ENCODE measurements around the gene SLK.

The SLK gene

GRCh38 chr10:104033966-104034365 lies 67.0 kb downstream of the SLK start:
- no peak for DNase-seq (ENCODE audit: low read depth)

GRCh38 chr10:104034401-104035193 lies 67.7 kb downstream of the SLK start:
- DNase-seq (ENCODE audit: low read depth): no peak

DNA sequence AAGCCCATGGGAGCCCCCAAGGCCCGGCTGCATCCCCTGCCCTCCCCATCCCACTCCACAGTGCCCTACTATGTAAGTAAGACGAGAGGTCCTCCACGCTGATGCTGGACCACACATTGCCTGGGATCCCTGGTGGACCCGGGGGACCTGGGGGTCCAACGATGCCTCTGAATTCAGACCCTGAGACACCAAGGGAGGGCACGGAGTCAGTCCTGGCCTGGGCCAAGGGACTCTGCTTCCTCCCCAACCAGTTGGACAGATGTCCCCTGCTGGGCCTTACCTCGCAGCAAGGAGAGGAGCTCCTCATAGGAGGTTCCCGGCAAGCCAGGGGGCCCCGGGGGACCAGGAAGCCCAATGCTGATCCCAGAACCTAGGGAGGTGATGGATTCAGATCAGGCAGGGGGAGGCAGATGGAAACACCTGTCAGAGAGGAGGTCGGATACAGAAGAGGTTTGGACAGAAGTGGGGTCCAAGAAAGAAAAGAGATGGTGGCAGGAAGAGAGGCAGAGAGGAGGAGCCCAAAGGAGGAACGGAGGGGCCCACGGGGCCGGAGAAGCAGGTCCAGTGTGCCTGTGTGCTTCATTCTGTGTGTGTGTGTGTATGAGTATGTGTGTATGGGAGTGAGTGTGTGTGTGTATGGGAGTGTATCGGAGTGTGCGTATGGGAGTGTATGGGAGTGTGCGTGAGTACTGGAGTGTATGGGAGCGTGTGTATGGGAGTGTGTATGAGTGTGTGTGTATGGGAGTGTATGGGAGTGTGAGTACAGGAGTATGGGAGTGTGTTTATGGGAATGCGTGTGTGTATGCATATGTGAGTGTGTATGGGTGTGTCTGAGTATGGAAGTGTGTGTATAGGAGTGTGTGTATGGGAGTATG lies 68.5 kb downstream of the SLK start:
- no peak for DNase-seq (ENCODE audit: low read depth)

DNA sequence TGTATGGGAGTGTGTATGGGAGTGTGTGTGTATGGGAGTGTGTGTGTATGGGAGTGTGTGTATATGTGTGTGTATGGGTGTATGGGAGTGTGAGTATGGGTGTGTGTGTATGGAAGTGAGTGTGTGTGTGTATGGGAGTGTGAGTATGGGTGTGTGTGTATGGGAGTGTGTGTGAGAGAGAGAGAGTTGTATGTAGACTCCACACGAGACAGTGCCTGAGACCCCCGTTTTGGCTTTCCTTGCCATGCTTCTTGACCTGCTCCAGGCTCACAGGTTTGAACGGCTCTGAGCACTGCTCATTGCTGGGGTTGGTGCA lies 69.1 kb downstream of the SLK start:
- DNase-seq (ENCODE audit: low read depth): no peak

DNA sequence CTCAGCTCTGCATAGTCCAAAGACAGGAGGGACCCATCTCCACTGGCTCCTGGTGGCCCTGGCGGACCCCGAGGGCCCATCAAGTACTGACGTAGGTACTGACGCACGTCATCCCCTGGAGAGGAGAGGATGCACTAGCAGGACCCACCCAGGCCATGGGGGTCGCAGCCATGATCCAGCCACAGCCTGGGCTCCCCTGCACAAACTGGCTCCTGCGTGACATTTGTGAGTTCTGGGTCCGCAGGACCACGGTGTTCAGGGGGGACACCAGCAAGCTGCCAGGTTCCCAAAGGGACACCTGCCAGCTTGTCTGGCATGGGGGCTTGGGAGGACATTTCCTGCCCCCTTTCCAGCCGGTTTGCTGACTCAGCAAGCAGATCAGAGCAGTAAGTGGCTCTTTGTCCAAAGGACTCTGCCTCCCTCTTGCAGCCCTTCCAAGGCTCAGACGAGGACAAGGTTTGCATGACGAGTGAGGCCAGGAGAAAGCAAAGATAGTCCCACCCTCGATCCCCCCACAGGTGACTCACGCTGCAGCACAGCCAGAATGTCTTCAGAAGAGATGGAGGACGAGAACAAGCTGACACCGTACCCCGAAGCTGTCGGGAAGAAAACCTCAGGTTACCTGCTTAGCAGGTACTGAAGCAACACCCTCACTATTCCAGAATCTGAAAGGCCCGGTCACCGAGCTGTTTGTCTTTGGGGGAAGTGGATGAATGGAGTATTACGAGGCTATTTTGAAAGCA lies 69.7 kb downstream of the SLK start:
- no peak for DNase-seq (ENCODE audit: low read depth)

DNA sequence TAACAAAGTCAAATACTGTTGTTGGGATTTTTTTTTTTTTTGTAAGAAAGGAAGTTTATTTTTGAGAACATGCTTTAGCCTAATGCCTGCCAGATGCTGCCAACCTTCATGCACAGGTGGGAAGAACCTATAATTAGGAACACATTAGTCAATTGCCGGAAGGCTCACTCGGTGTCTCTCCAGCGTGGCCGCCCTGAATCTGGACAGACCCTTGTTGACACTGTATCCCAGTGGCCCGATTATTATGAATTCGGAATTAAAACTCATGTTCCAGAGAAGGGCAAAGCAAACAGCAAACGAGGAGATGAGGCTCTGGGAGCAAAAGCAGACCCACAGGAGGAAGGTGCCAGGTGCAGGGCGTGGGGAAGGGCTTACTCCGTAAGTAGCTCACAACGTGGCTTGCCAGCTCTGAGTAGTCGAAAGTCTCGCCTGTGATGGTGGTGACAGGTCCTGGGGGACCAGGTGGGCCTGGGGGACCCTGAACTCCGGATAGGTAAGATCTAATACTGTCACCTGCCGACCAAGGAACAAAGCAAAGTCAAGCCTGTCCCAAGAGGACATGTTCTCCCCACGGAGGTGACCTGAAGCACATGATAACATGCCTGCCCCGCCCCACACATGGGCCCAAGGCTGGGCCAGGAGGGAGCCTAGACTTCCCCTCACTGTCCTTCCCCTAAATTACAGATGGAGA lies 70.5 kb downstream of the SLK start:
- no peak for DNase-seq (ENCODE audit: low read depth)

DNA sequence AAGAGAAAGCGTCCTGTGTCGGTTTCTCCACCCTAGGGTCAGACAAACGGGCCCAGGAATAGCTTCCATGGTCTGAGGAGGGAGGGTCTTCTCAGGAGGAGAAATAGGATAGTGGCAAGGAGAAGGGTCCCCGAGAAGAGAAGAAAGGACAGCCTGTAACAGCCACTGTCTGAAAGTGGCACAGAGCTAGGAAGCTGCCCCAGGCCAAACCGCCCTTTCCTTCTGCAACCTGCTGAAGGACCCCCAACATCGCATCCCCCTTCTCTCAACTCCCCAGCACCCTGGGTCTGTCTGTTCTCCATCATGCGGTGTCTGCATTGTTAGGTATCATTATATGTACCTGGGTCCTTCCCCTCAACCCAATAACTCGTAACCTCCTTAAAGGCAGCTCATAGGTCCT lies 71.6 kb downstream of the SLK start:
- DNase-seq (ENCODE audit: low read depth): no peak

- DNase-seq (ENCODE audit: low read depth): no peak
Observed at GRCh38 chr10:104038958-104039752, 72.2 kb downstream of the SLK start.

GRCh38 chr10:104040382-104040781 lies 73.4 kb downstream of the SLK start:
- DNase-seq (ENCODE audit: low read depth): no peak

GRCh38 chr10:104040862-104041789 lies 74.2 kb downstream of the SLK start:
- DNase-seq (ENCODE audit: low read depth): no peak

DNA sequence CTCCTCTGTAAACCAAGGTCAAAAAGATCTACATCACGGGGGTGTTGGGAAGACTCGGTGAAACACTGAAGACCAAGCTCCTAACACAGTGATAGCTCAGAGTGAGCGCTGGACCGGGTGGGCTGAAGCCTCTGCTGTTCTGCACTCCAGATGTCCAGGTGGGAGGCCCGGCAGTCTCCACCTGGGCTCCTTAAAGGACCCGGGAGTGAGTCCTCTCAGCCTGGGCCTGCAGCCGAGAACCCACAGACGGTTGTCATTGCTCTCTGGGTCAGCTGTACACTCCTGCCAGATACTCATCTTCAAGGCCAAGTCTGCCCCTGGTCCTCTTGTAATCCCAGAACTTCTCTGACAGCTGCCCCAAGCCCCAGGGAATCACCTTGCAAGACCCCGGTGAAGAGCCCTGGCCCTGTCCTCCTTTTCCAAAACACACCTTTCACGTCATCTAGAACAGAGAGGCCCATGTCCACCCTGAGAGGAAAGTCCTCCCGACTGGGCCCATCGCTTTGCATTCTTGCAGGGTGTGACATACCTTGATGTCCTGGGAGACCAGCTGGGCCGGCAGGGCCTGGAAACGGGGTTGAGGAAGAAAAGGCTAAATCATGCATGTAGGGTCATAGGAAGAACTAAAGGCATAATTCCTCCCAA lies 75.1 kb downstream of the SLK start:
- no peak for DNase-seq (ENCODE audit: low read depth)

DNA sequence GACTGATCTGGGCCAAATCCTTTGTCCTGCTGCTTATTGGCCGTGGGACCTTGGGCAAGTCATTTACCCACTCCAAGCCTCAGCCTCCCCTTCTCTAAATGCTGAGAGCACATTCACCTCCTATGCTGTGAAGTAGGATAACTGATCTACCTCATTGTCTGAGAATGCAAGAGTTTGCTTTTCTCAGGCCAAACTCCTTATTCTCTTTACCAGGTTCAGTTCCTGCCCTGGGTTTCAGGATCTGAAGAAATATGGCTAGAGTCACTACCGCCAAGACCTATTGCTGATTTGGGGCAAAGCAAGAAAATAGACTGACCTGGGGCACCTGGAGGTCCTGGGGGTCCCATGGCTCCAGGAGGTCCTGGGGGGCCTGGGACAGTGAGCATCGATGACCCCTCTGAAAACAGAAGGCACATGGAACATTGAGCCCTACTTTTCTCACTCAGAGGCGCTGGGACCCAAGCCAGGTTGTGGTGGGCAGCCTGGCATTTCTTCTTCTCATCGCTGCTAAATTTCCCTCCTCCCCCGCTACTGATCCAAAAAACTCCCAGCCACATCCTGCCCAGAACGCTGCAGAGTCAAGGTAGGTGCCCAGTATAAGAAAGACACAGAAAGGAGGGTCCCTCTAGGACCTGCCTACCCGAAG lies 76.4 kb downstream of the SLK start:
- DNase-seq (ENCODE audit: low read depth): no peak

- DNase-seq (ENCODE audit: low read depth): no peak
Observed at GRCh38 chr10:104043854-104044253, 76.9 kb downstream of the SLK start.

DNA sequence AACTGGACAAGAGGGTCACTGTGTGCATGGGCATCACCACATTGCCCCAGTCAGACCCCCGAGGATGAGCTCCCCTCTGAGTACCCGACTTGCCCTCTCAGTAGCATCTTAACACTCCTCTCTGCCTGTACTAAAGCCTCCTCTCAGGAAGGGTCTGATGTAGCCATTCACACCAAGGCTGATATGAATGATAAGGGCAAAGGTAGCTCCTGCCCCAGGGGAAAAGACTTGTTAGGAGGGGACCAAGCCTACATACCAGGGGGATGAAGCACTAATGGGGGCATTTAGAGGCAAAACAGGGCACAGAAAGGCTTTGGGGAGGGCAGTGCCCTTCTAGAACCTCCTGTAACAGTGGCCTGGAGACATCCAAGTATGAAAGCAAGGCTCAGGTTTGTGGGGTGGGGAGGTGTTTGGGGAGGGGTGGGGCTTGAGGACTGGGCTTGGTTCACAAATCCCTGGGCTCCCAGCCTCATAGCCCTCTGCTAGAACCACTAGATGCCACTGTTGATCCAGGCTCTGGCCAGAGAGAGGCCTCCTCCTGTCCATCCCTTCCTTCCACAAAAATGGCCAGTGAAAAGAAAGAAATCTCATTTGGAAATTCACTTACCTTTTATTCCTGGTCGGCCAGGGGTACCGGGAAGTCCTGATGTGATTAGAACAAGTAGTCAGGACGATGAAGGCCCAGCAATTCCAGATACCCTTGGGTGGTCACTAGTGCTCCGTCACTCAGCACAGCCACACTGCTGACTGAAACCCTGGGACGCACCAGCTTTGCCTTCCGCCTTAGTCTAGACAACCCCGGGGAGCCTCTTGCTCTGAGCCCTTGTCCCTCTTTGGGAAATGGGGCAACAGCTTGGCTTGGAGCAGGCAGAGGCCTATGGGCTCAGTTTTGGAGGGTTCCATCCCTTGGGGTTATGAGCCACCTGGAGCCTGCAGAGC lies 78.5 kb downstream of the SLK start:
- no peak for DNase-seq (ENCODE audit: low read depth)

- DNase-seq (ENCODE audit: low read depth): no peak
Observed at GRCh38 chr10:104046651-104047050, 79.7 kb downstream of the SLK start.

DNA sequence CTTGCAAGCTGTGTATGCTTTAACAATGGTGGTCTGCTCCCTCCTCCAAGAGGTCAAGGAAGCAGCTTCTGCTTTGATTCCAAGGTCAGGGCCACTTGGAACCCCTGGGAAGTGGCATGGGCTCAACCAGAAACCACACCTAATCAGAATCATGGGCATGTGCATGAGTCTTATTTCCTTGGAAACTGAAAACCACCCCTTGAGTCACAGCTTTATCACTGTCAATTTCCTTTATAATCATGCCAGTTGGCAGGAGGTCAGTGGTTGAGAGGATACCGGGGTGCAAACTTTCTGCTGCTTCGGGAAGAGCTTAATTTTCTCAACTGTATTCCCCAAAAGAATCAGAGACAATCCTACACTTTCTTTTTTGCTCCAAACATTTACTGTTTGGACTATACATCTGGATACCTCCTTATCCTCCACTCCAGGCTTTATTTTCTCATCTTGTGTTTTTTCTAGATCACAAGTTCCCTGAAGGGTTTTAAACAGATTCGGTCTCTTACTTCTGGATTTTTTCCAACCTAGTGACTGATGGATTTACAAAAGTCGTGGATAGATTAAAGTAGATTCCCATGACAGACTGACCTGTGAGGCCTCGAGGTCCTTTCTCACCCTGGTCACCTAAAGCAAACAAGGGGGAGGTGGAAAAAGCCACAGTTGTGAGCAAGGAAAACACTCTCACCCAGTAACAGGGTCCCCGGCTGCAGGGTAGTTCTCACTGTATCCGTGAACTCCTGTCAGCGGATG lies 82.7 kb downstream of the SLK start:
- no peak for DNase-seq (ENCODE audit: low read depth)

GRCh38 chr10:104052431-104052830 lies 85.5 kb downstream of the SLK start:
- DNase-seq (ENCODE audit: low read depth): no peak
